Esophagus squamous epithelium (tissue), 4 donors: ENCODE results near the gene NFIL3.

ENCODE experiments used
- POLR2A ChIP-seq, 4 donors: fragments of 450-650 bp; IDR thresholded peaks; one replicate each; pipeline ENCODE4 v1.6.1; 2017; ENCODE audit warnings: antibody characterized with exemption in 4 of 4, mild to moderate bottlenecking in 4 of 4, moderate library complexity in 3 of 4
- TF ChIP-seq, protein P1 (sequence below), 6 experiments: fragments of 450-650 bp in 4 of 6; fragments of 200-600 bp in 2 of 6; sonication (generic) in 2 of 6; IDR thresholded peaks; one replicate each; pipeline ENCODE4 v1.5.1; 2016 to 2019; ENCODE audit warnings: antibody characterized with exemption in 6 of 6, mild to moderate bottlenecking in 4 of 6, moderate library complexity in 4 of 6

GRCh38 chr9:91465420-91465819, 41.8 kb upstream of the NFIL3 start:
- TF ChIP-seq POLR2A (IDR thresholded peaks at IDR 0.05) = no peak
- TF ChIP-seq, protein P1, sequence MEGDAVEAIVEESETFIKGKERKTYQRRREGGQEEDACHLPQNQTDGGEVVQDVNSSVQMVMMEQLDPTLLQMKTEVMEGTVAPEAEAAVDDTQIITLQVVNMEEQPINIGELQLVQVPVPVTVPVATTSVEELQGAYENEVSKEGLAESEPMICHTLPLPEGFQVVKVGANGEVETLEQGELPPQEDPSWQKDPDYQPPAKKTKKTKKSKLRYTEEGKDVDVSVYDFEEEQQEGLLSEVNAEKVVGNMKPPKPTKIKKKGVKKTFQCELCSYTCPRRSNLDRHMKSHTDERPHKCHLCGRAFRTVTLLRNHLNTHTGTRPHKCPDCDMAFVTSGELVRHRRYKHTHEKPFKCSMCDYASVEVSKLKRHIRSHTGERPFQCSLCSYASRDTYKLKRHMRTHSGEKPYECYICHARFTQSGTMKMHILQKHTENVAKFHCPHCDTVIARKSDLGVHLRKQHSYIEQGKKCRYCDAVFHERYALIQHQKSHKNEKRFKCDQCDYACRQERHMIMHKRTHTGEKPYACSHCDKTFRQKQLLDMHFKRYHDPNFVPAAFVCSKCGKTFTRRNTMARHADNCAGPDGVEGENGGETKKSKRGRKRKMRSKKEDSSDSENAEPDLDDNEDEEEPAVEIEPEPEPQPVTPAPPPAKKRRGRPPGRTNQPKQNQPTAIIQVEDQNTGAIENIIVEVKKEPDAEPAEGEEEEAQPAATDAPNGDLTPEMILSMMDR (IDR thresholded peaks at IDR 0.05) = no peak
